TTC549 (cell line): Measurements from ENCODE around the gene EIF1.
"Not testable (repeated sequence)": the region's sequence is repeated elsewhere in the genome, so short reads cannot be mapped to it uniquely, and the experiment has no call there.

Source experiments
- FAIRE-seq: peaks from 2 replicates; lab custom pipeline; 2012; peaks lifted over from hg19 to GRCh38; lab: Jason Lieb, UNC

EIF1 gene

GRCh38 chr17:41678907-41679739 lies 9.6 kb upstream of the EIF1 start:
- no peak for FAIRE-seq

DNA sequence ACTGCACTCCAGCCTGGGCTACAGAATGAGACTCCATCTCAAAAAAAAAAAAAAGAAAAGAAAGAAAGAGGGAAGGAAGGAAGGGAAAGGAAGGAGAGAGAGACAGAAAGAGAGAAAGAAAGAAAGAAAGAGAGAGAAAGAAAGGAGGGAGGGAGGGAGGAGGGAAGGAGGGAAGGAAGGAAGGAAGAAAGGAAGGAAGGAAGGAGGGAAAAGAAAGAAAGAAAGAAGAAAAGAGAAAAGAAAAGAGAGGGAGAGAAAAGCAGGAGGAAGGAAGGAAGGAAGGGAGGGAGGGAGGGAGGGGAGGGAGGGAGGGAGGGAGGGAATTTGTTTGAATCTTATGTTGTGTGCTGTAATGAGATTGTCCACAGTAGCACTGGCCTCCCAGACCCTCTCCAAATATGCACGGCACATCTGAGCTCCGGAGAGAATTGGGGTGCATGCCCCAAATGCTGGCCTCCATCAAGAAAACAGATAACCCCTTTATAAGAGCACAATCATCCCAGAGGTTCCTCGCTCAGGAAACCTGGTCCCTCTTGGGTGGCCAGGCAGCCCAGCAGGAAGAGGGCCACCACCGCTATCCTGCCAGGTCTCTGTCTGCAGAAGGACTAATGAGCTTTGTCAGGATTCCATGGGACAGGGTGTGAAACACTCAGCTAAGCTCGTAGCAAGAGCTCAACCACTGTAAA lies 8.8 kb upstream of the EIF1 start:
- no peak for FAIRE-seq

GRCh38 chr17:41680426-41681040 lies 8.2 kb upstream of the EIF1 start:
- FAIRE-seq, result no peak

DNA sequence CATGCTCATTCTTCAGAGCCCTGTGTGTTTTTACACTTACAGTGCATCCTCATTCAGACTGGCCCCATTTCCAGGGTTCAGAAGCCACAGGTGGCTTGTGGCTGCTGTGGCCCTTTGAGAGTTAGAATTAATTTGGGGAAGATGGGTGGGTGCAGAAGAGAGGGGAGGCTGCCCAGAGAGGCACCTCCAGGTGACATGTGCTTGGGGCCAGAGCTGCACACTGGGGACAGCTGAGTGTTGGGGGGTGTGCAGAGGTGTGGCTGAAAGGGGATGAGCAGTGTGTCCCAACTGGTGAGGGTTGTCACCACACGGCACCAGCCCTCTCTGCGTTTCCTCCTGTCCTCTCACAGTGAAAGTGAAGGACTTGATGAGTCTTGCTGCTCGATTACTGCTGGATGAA lies 6.9 kb upstream of the EIF1 start:
- FAIRE-seq, result no peak

- no peak for FAIRE-seq
Measured at GRCh38 chr17:41682631-41683030, 6.1 kb upstream of the EIF1 start.

GRCh38 chr17:41683441-41684007 lies 5.2 kb upstream of the EIF1 start:
- FAIRE-seq, result no peak

GRCh38 chr17:41684035-41684434 lies 4.7 kb upstream of the EIF1 start:
- no peak for FAIRE-seq

DNA sequence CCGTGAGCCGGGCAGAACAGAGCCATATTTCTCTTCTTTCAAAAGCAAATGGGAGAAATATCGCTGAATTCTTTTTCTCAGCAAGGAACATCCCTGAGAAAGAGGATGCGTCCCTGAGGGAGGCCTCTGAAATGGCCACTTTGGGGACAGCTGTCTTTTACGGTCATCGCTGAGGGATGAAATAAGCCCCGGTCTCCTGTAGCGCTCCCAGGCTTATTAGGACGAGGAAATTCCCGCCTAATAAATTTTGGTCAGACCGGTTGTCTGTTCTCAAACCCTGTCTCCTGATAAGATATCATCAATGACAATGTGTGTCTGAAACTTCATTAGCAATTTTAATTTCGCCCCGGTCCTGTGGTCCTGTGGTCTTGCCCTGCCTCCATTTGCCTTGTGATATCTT lies 2.9 kb upstream of the EIF1 start:
- not testable (repeated sequence) for FAIRE-seq

GRCh38 chr17:41686281-41686680 lies 2.4 kb upstream of the EIF1 start:
- no peak for FAIRE-seq

DNA sequence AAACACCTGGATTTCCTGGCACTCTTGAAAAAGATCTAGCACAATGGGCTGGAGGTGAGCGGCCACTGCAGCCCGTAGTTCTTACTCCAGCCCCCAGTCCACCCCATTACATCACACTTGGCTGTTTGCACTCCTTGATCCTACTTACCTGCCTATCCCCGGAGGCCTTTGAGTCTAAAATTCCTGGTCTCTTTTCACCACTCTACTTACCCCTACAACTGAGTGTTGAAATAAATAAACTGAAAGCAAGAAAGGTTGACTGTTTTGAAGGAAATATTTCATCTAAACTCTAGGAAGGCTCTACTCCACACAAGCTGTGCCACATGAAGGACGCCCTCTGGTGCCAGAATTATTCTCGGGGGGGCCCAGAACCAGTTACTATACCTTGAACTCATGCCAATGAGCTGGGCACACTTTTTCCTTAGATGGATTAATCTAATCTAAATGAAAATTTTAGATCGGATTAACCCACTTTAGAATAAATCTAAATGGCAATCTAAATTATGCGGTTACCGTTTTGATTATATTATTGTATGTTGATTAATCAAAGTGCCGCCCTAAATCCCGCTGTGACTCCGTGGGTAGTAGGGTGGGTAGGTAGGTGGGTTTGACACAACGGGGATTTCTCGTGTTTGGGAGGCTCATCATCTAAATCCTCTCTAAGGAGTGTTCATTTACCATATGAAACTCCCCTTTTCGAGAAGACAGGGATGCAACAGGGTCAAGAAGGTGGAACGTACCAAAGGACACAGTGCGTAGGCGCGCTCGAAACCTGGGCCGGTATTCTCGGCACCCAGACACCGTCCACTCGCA lies 651 bp upstream of the EIF1 start:
- FAIRE-seq, result no peak

- FAIRE-seq, result no peak
Measured at GRCh38 chr17:41689497-41690299, 1.0 kb downstream of the EIF1 start.

DNA sequence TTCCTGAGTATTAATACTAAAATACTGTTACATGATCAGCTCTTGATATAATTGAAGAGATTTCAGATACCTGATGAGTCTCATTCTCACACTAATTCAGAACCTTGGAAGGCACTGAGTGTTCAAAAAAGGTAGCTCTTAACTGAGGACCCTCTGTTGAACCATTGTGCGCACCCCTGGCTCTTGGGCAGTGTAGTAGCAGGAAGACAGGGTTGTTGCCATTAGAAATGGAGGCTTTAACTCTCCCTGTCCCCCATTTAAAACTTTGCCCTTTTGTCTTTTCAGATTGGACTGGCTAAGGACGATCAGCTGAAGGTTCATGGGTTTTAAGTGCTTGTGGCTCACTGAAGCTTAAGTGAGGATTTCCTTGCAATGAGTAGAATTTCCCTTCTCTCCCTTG lies 1.8 kb downstream of the EIF1 start:
- FAIRE-seq, result no peak

GRCh38 chr17:41691031-41691777 lies 2.5 kb downstream of the EIF1 start:
- FAIRE-seq, result no peak

DNA sequence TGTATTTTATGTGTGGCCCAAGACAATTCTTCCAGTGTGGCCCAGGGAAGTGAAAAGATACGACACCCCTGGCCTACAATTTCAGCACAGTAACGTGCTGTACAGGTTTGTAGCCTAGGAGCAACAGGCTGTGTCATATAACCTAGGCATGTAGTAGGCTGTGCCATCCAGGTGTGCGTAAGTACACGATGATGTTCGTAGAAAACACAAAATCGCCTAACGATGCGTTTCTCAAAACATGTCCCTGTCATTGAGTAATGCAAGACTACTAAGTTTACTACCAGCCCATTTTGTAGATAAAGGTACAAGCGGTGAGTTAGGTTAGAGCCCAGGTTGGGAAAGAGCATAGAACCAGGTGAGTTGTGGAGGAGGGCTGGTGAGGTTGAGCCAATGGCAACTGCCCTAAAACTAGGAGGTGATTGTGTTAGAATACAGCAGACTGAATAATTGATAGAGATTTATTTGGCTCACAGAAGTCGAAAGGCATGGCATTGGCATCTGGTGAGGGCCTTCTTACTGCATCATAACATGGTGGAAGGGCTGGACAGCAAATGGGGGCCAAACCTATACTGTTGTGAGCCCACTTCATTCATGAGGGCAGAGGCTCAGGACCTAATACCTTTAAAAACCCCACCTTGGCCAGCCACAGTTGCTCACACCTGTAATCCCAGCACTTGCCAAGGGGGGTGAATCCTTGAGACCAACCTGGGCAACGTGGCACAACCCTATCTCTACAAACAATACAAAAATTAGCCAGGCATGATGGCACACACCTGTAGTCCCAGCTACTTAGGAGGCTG lies 4.2 kb downstream of the EIF1 start:
- no peak for FAIRE-seq

- no peak for FAIRE-seq
Measured at GRCh38 chr17:41695134-41695661, 6.5 kb downstream of the EIF1 start.

DNA sequence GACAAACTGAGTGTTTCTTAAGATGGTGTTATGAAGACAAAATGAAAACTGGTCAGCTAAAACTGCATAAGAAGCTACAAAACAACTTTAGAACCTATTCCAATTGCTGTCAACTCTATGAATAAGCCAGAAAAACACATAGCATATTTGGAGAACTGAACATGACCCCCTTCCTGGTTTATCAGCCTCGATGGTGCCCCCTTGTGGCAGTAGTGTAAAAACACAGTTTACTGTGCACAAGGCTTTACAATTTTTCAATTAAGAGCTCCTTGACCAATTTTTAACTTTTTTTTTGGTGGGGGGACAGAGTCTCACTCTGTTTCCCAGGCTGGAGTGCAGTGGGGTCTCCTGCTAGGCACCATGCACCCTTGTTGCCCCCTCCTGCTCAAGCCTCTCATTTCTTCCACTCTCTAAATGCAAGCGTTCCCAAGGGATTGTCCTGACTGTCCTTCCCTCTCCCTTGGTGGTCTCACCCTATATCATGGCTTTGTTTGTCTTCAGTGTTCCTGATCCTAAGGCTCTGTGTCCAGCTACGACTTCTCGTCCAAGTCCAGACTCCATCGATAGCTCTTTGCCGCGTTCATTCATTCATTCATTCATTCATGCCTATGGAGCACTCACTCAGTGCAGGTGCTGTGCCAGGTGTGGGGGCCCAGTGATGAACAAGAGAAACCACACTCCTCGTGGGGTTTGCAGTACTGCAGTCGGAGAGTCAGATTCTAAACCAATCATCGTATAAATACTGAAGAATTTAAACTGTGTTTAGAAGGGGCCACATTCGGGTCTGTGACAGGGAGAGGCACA lies 7.5 kb downstream of the EIF1 start:
- FAIRE-seq, result peak; percentile 58

DNA sequence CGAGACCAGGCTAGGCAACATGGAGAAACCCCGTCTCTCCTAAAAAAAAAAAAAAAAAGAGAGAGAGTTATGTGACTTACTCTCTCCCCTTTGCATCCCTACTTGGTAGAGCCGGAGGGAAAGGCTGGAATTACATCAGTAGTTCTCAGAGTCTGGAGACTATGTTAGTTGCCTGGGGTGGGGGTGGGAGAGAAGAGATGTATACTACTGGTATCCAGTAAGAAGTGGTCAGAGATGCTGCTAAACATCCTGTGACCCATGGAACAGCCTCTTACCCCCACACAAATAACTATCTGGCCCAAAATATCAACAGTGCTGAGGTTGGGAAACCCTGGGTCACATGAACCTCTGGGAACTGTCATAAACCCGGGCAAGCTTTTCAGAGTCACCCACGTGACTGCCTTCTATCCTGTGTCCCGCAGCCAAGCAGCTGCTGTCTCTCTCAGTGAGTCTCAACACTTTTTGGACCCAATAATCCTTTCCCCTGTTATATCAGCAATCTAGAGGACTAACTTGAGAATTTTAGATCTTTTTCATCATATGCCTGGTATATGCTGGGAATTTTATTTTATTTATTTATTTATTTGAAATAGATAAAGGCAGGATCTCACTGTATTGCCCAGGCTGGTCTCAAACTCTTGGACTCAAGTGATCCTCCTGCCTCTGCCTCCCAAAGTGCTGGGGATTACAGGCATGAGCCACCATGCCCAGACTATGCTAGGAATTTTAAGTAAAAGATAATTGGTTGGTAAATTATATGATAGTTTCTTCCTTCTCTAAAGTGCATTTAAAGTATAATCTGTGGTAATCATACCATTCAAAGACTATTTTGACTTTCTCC lies 8.7 kb downstream of the EIF1 start:
- no peak for FAIRE-seq

DNA sequence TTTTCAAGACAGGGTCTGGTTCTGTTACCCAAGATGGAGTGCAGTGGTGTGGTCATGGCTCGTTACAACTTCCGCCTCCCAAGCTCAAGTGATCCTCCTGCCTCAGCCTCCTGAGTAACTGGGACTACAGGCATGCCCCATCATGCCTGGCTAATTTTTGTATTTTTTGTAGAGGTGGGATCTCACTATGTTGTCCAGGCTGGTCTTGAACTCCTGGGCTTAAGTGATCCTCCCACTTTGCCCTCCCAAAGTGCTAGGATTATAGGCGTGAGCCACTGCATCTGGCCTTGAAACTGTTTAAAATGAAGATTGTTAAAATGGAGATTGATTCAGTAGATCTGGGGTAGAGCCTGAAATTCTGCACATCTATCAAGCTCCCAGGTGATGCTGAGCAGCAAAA lies 12.2 kb downstream of the EIF1 start:
- not testable (repeated sequence) for FAIRE-seq
